ENCODE data around the gene CFAP20DC. TPM values are rescaled to one million over a fixed set of nuclear protein-coding genes. Genes with fewer than 3 reads are reported as not detected.

The CFAP20DC gene
- total RNA-seq, 1 donor from 2014 or later = 0.57 TPM

DNA sequence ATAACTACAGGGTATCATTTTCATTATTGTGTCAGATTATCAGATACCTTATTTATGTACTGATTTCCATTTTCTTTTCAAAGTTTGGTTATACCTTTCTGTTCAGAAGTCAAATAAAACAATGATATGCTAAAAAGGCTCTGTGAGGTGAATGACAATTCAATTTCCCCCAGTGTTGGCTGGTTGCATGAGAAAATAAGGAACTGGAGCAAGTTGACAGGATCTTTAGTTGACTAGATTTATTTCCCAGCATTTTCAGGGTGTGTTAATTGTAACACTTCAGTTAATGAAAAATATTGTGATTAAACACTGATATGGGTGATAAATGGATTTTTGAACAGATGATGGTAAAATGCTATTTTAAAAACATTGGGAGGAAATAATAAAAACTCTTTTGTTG is 260.4 kb downstream of the CFAP20DC start:
- Mint-ChIP-seq H3K27ac (ENCODE audit: unreplicated experiment) (no peak overlapping the region), H3K4me1 (ENCODE audit: low read depth, unreplicated experiment) (peaks cover 5% of the 10 kb centered on the region), H3K9me3 (ENCODE audit: unreplicated experiment) (peaks cover 2% of the 10 kb centered on the region), H3K36me3 (ENCODE audit: low read depth, unreplicated experiment) (no peaks in the 10 kb centered on the region), H3K4me3 (ENCODE audit: unreplicated experiment) (no peak overlapping the region), H3K27me3 (ENCODE audit: low read depth, unreplicated experiment) (no peaks in the 10 kb centered on the region)
- H3K9ac ChIP-seq (ENCODE audit: low read length) = no peak overlapping the region
- FAIRE-seq (no peak), DNase-seq (ENCODE audit: low read depth) (no peak)
- H3K27ac ChIP-seq (ENCODE audit: low read depth, low read length) = no peak overlapping the region
- no peak overlapping the region for H3K4me2 ChIP-seq (ENCODE audit: low read length)
- no peak for TF ChIP-seq EZH2 (IDR thresholded peaks at IDR 0.05; ENCODE audit: insufficient read depth, low read length)
- TF ChIP-seq, protein P1, sequence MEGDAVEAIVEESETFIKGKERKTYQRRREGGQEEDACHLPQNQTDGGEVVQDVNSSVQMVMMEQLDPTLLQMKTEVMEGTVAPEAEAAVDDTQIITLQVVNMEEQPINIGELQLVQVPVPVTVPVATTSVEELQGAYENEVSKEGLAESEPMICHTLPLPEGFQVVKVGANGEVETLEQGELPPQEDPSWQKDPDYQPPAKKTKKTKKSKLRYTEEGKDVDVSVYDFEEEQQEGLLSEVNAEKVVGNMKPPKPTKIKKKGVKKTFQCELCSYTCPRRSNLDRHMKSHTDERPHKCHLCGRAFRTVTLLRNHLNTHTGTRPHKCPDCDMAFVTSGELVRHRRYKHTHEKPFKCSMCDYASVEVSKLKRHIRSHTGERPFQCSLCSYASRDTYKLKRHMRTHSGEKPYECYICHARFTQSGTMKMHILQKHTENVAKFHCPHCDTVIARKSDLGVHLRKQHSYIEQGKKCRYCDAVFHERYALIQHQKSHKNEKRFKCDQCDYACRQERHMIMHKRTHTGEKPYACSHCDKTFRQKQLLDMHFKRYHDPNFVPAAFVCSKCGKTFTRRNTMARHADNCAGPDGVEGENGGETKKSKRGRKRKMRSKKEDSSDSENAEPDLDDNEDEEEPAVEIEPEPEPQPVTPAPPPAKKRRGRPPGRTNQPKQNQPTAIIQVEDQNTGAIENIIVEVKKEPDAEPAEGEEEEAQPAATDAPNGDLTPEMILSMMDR (IDR thresholded peaks at IDR 0.05; ENCODE audit: insufficient read depth, low read depth, low read length) = no peak
- no peaks in the 10 kb centered on the region for H3K79me2 ChIP-seq (ENCODE audit: insufficient read depth, low read length)
- H3K4me3 ChIP-seq (ENCODE audit: insufficient read depth, low read depth, low read length) = no peak overlapping the region
- no peaks in the 10 kb centered on the region for H4K20me1 ChIP-seq (ENCODE audit: insufficient read depth, low read length)
- H3K36me3 ChIP-seq (ENCODE audit: insufficient read depth, low read length) = no peaks in the 10 kb centered on the region
- no peak overlapping the region for H2AFZ ChIP-seq (ENCODE audit: low read depth, low read length)
- no peaks in the 10 kb centered on the region for H3K27me3 ChIP-seq (ENCODE audit: insufficient read depth, low read length)
- no peaks in the 10 kb centered on the region for H3K4me1 ChIP-seq (ENCODE audit: insufficient read depth, low read length)
- H3K9me3 ChIP-seq (ENCODE audit: insufficient read depth, low read depth, low read length) = no peaks in the 10 kb centered on the region

DNA sequence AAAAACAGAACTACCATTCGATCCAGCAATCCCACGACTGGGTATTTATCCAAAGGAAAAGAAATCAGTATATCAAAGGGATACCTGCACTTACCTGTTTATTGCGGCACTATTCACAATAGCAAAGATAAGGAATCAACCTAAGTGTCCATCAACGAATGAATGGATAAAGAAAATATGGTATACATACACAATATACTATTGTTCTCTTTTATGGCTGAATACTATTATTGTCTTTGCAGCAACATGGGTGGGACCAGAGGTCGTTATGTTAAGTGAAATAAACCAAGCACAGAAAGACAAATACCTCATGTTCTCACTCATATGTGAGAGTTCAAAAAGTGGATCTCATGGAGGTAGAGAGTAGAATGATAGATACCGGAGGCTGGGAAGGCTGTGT is 264.9 kb downstream of the CFAP20DC start:
- Histone ChIP-seq H3K4me2 (ENCODE audit: low read length) (no peak overlapping the region), H3K9me3 (ENCODE audit: insufficient read depth, low read depth, low read length) (no peaks in the 10 kb centered on the region), H3K27me3 (ENCODE audit: insufficient read depth, low read length) (no peaks in the 10 kb centered on the region), H3K36me3 (ENCODE audit: insufficient read depth, low read length) (no peaks in the 10 kb centered on the region), H3K79me2 (ENCODE audit: insufficient read depth, low read length) (no peaks in the 10 kb centered on the region), H3K4me1 (ENCODE audit: insufficient read depth, low read length) (no peaks in the 10 kb centered on the region), H4K20me1 (ENCODE audit: insufficient read depth, low read length) (no peaks in the 10 kb centered on the region), H3K4me3 (ENCODE audit: insufficient read depth, low read depth, low read length) (no peak overlapping the region), H3K27ac (ENCODE audit: low read depth, low read length) (no peak overlapping the region), H2AFZ (ENCODE audit: low read depth, low read length) (no peak overlapping the region), H3K9ac (ENCODE audit: low read length) (no peak overlapping the region)
- FAIRE-seq (no peak), DNase-seq (ENCODE audit: low read depth) (no peak)
- TF ChIP-seq, protein P1 (IDR thresholded peaks at IDR 0.05; ENCODE audit: insufficient read depth, low read depth, low read length) = no peak
- TF ChIP-seq EZH2 (IDR thresholded peaks at IDR 0.05; ENCODE audit: insufficient read depth, low read length) = no peak
- Mint-ChIP-seq H3K9me3 (ENCODE audit: unreplicated experiment) (peaks cover 2% of the 10 kb centered on the region), H3K27ac (ENCODE audit: unreplicated experiment) (no peak overlapping the region), H3K4me3 (ENCODE audit: unreplicated experiment) (no peak overlapping the region), H3K4me1 (ENCODE audit: low read depth, unreplicated experiment) (no peaks in the 10 kb centered on the region), H3K27me3 (ENCODE audit: low read depth, unreplicated experiment) (no peaks in the 10 kb centered on the region), H3K36me3 (ENCODE audit: low read depth, unreplicated experiment) (no peaks in the 10 kb centered on the region)

DNA sequence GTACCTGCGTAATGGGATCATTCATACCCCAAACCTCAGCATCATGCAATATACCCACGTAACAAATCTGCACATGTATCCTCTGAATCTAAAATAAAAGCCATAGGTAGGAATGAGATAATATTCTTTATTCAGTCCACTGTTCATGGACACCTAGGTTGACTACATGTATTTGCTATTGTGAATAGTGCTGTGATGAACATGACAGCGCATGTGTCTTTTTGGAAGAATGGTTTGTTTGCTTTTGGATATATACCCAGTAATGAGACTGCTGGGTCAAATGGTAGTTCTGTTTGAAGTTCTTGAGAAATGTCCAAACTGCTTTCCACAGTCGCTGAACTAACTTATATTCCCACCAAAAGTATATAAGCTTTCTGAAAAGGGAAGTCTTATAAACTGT is 265.4 kb downstream of the CFAP20DC start:
- no peaks in the 10 kb centered on the region for H3K27me3 ChIP-seq (ENCODE audit: insufficient read depth, low read length)

More for the DNA sequence above, 265.4 kb downstream of the CFAP20DC start:
- no peak for TF ChIP-seq EZH2 (IDR thresholded peaks at IDR 0.05; ENCODE audit: insufficient read depth, low read length)
- TF ChIP-seq, protein P1 (IDR thresholded peaks at IDR 0.05; ENCODE audit: insufficient read depth, low read depth, low read length) = no peak
- no peaks in the 10 kb centered on the region for H3K9me3 ChIP-seq (ENCODE audit: insufficient read depth, low read depth, low read length)
- no peak overlapping the region for H3K4me2 ChIP-seq (ENCODE audit: low read length)
- no peak overlapping the region for H3K9ac ChIP-seq (ENCODE audit: low read length)
- Mint-ChIP-seq H3K4me3 (ENCODE audit: unreplicated experiment) (no peak overlapping the region), H3K27me3 (ENCODE audit: low read depth, unreplicated experiment) (no peaks in the 10 kb centered on the region), H3K4me1 (ENCODE audit: low read depth, unreplicated experiment) (no peaks in the 10 kb centered on the region), H3K36me3 (ENCODE audit: low read depth, unreplicated experiment) (no peaks in the 10 kb centered on the region), H3K9me3 (ENCODE audit: unreplicated experiment) (peaks cover 3% of the 10 kb centered on the region), H3K27ac (ENCODE audit: unreplicated experiment) (no peak overlapping the region)
- no peak overlapping the region for H3K27ac ChIP-seq (ENCODE audit: low read depth, low read length)
- FAIRE-seq (no peak), DNase-seq (ENCODE audit: low read depth) (no peak)
- H3K4me3 ChIP-seq (ENCODE audit: insufficient read depth, low read depth, low read length) = no peak overlapping the region
- H3K79me2 ChIP-seq (ENCODE audit: insufficient read depth, low read length) = no peaks in the 10 kb centered on the region
- H4K20me1 ChIP-seq (ENCODE audit: insufficient read depth, low read length) = no peaks in the 10 kb centered on the region
- no peaks in the 10 kb centered on the region for H3K36me3 ChIP-seq (ENCODE audit: insufficient read depth, low read length)
- H2AFZ ChIP-seq (ENCODE audit: low read depth, low read length) = no peak overlapping the region
- no peaks in the 10 kb centered on the region for H3K4me1 ChIP-seq (ENCODE audit: insufficient read depth, low read length)
